HEK293 (cell line): Measurements from ENCODE around the gene PLCZ1.

Source experiments
- CTCF ChIP-seq: fragments of 450-650 bp; formaldehyde crosslinking; IDR thresholded peaks from 2 replicates; pipeline ENCODE4 v1.5.1; 2016; ENCODE audit warnings: missing biosample characterization, missing genetic modification characterization
- GLI4 ChIP-seq: fragments of 450-650 bp; formaldehyde crosslinking; IDR thresholded peaks from 2 replicates; pipeline ENCODE4 v1.5.1; 2016; ENCODE audit warnings: missing biosample characterization, missing genetic modification characterization
- MZF1 ChIP-seq: fragments of 450-650 bp; formaldehyde crosslinking; IDR thresholded peaks from 2 replicates; pipeline ENCODE4 v1.5.1; 2017; ENCODE audit warnings: missing biosample characterization, missing genetic modification characterization, borderline replicate concordance
- RBAK ChIP-seq: fragments of 450-650 bp; formaldehyde crosslinking; IDR thresholded peaks from 2 replicates; pipeline ENCODE4 v1.5.1; 2016; ENCODE audit warnings: missing biosample characterization, missing genetic modification characterization
- ZBTB21 ChIP-seq: fragments of 450-650 bp; formaldehyde crosslinking; IDR thresholded peaks from 2 replicates; pipeline ENCODE4 v1.5.1; 2017; ENCODE audit warnings: missing biosample characterization, missing genetic modification characterization
- ZFP37 ChIP-seq: fragments of 450-650 bp; formaldehyde crosslinking; IDR thresholded peaks from 2 replicates; pipeline ENCODE4 v1.5.1; 2016; ENCODE audit warnings: missing biosample characterization, missing genetic modification characterization
- ZNF175 ChIP-seq: fragments of 450-650 bp; formaldehyde crosslinking; IDR thresholded peaks from 2 replicates; pipeline ENCODE4 v1.5.1; 2016; ENCODE audit warnings: missing biosample characterization, missing genetic modification characterization
- ZNF571 ChIP-seq: fragments of 450-650 bp; formaldehyde crosslinking; IDR thresholded peaks from 2 replicates; pipeline ENCODE4 v1.5.0; 2017; ENCODE audit warnings: missing biosample characterization, missing genetic modification characterization
- ZNF658 ChIP-seq: fragments of 450-650 bp; formaldehyde crosslinking; IDR thresholded peaks from 2 replicates; pipeline ENCODE4; 2016; ENCODE audit warnings: missing biosample characterization, missing genetic modification characterization

GRCh38 chr12:18658829-18659228, 79.0 kb downstream of the PLCZ1 start:
- no peak for TF ChIP-seq ZBTB21 (tag by site-specific recombination)
- TF ChIP-seq GLI4 (tag by site-specific recombination), result no peak
- TF ChIP-seq RBAK (tag by site-specific recombination), result no peak
- no peak for TF ChIP-seq CTCF (tag by site-specific recombination)
- TF ChIP-seq ZNF571 (tag by site-specific recombination), result no peak
- TF ChIP-seq MZF1 (tag by site-specific recombination), result no peak
- no peak for TF ChIP-seq ZNF175 (tag by site-specific recombination)
- no peak for TF ChIP-seq ZNF658
- TF ChIP-seq ZFP37, result no peak
